Measurements from ENCODE around the gene SPECC1. TPM values are rescaled to one million over a fixed set of nuclear protein-coding genes. Genes with fewer than 3 reads are reported as not detected.
"Not testable (repeated sequence)": the region's sequence is repeated elsewhere in the genome, so short reads cannot be mapped to it uniquely, and the experiment has no call there.

The SPECC1 gene
- total and polyA plus RNA-seq, 2 of the 13 experiments (the other 11 are each of a cell fraction or from before 2014, with no cell fraction given), result 2.3 to 6.9 TPM

DNA sequence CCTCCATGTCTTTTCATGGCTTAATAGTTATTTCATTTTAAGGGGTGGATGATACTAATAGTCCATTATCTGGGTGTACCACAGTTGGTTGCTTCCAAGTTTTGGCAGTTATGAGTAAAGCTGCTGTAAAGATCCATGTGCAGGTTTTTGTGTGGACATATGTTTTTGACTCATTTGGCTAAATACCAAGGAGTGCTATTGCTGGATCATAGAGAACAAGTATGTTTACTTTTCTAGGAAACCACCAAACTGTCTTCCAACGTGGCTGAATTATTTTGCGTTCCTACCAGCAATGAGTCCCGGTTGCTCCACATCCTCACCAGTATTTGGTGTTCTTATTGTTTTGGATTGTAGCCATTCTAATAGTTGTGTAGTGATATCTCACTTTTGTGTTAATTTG, 181.9 kb downstream of the SPECC1 start:
- no peaks in the 10 kb centered on the region for H3K4me1 ChIP-seq (ENCODE audit: insufficient read depth, low read length)
- TF ChIP-seq ZNF367 (CRISPR knock-in tag; IDR thresholded peaks at IDR 0.05; ENCODE audit: borderline replicate concordance) (no peak), DNMT1 (CRISPR knock-in tag; IDR thresholded peaks at IDR 0.05) (no peak), ZNF552 (CRISPR knock-in tag; IDR thresholded peaks at IDR 0.05; ENCODE audit: borderline replicate concordance) (no peak)
- no peak overlapping the region for H3K27ac ChIP-seq (ENCODE audit: extremely low read length, insufficient read depth, low read length)
- no peak overlapping the region for H3K9ac ChIP-seq (ENCODE audit: insufficient read depth, low read depth, low read length)
- peaks cover 3% of the 10 kb centered on the region; the same call in 1 of the 2 replicates for H3K9me3 ChIP-seq (ENCODE audit: low read length)
- 76% methylated on average over 3 of the region's 3 CpGs for WGBS (ENCODE audit: low lambda C conversion rate)
- H3K79me2 ChIP-seq (ENCODE audit: insufficient read depth, low read length), result no peaks in the 10 kb centered on the region
- POLR2A ChIA-PET, result no interaction called here
- in situ Hi-C loops (cut with HindIII; ENCODE audit: extremely low pct_ligation_motif_present, low pct_unique_long_range_greater_than_20kb), result no loop called here
- DNase-seq (ENCODE audit: low spot score), result no peak
- CTCF ChIA-PET (ENCODE audit: low intra/inter-chr PET ratio, low total read pairs), result no interaction called here
- FAIRE-seq, result no peak
- no peak overlapping the region for H3K4me2 ChIP-seq (ENCODE audit: low read depth, low read length)
- intact Hi-C loops (cut with micrococcal nuclease; ENCODE audit: unreplicated experiment), result no loop called here
- H3K36me3 ChIP-seq (replicated peaks in 1 of 2; ENCODE audit: control insufficient read depth in 1 of 2, insufficient read depth in 2 of 2, low read length in 2 of 2), result no peaks in the 10 kb centered on the region
- no peaks in the 10 kb centered on the region for H3K27me3 ChIP-seq (ENCODE audit: control insufficient read depth in 1 of 2, insufficient read depth in 2 of 2, low read length in 2 of 2)
- BruUV-seq (replicated peaks), result no TSS peak
- H4K20me1 ChIP-seq (ENCODE audit: insufficient read depth, low read length), result no peaks in the 10 kb centered on the region
- ATAC-seq, result no peak
- no peak overlapping the region for H3K4me3 ChIP-seq (replicated peaks in 1 of 3; ENCODE audit: insufficient read depth in 1 of 3, low read depth in 2 of 3, low read length in 3 of 3)
- no peak overlapping the region for H2AFZ ChIP-seq (ENCODE audit: low read length)

DNA sequence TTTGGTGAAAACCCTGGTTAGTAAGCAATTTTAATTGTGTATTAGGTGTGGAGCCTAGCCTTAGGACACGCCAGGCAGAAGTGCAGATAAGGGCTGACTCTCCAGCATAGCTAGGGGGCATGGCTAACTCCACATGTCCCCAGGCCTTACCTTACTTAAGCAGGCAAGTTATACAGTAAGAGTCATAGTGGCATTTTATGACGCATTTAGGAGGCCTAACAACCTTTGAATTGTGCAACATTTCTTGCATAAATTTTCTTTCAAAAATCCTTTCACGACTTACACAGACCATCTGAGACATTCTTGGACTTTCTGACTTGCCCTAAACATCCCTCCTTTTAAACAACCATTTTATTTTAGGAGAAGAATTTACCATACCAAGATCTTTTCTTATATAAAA, 187.1 kb downstream of the SPECC1 start:
- H3K9ac ChIP-seq (ENCODE audit: insufficient read depth, low read depth, low read length); H3K27me3 ChIP-seq (ENCODE audit: control insufficient read depth in 1 of 2, insufficient read depth in 2 of 2, low read length in 2 of 2); H3K4me2 ChIP-seq (ENCODE audit: low read depth, low read length); H2AFZ ChIP-seq (ENCODE audit: low read length); H3K79me2 ChIP-seq (ENCODE audit: insufficient read depth, low read length); BruUV-seq (replicated peaks); H3K4me1 ChIP-seq (ENCODE audit: insufficient read depth, low read length); FAIRE-seq; intact Hi-C loops (cut with micrococcal nuclease; ENCODE audit: unreplicated experiment); ATAC-seq; CTCF ChIA-PET (ENCODE audit: low intra/inter-chr PET ratio, low total read pairs); H3K9me3 ChIP-seq (ENCODE audit: low read length); H3K27ac ChIP-seq (ENCODE audit: extremely low read length, insufficient read depth, low read length); H3K4me3 ChIP-seq (replicated peaks in 1 of 3; ENCODE audit: insufficient read depth in 1 of 3, low read depth in 2 of 3, low read length in 3 of 3); in situ Hi-C loops (cut with HindIII; ENCODE audit: extremely low pct_ligation_motif_present, low pct_unique_long_range_greater_than_20kb); DNase-seq (ENCODE audit: low spot score); H4K20me1 ChIP-seq (ENCODE audit: insufficient read depth, low read length); POLR2A ChIA-PET; H3K36me3 ChIP-seq (replicated peaks in 1 of 2; ENCODE audit: control insufficient read depth in 1 of 2, insufficient read depth in 2 of 2, low read length in 2 of 2): not testable (repeated sequence)
- WGBS (ENCODE audit: low lambda C conversion rate), result 69% methylated on average over 3 of the region's 3 CpGs
